ENCODE data around the gene RNF5.
"Not testable (repeated sequence)": the region's sequence is repeated elsewhere in the genome, so short reads cannot be mapped to it uniquely, and the experiment has no call there.

Gene RNF5

DNA sequence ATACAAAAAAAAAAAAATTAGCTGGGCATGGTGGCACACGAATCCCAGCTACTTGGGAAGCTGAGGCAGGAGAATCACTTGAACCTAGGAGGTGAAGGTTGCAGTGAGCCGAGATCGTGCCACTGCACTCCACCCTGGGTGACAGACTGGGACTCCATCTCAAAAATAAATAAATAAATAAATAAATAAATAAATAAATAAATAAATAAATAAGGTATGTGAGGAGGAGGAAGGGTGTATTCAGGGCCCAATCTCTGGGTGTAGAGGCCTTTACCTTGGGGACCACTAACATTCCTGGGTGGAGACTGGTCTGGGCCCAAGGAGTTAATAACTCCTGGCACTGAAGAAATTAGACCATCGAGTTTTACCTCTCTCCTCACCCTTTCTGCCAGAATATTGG is 33.2 kb downstream of the RNF5 start:
- DNase-seq, result not testable (repeated sequence)

DNA sequence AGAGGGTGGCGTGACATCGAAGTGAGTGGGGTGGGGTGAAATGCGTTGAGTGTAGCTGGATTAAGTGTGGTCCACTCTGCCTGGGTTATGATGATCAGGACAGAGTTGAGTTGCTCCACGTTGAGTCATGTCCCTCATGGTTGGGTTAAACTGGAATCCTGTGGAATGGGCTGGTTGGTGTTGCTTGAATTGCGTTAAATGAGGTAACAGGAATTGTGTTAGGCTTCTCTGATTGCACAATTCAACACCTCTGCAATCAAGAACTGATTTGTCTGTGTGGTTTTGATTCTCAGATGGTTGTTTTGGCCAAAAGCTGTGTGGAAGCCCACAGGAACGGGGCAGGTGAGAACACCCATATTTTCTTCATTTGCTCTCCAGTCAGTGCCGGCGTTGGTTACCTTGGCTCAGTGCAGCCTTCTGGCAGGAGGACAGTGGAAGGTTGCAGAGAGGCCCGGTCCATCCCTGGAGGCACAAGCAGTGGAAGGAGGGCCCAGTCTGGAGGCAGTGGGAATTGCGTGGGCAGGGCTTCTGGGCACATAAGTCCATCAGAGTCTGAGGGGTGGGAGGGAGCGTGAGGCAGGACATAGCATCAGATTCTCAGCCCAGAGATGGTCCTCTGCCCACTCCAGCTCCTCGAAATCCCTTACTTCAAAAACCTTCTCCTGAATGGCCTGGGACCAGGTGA is 34.0 kb downstream of the RNF5 start:
- no peak for DNase-seq

- DNase-seq, result no peak
These were observed 35.4 kb downstream of the RNF5 start for GRCh38 chr6:32213649-32214048.

GRCh38 chr6:32214126-32214525 is 35.9 kb downstream of the RNF5 start:
- DNase-seq, result no peak

DNA sequence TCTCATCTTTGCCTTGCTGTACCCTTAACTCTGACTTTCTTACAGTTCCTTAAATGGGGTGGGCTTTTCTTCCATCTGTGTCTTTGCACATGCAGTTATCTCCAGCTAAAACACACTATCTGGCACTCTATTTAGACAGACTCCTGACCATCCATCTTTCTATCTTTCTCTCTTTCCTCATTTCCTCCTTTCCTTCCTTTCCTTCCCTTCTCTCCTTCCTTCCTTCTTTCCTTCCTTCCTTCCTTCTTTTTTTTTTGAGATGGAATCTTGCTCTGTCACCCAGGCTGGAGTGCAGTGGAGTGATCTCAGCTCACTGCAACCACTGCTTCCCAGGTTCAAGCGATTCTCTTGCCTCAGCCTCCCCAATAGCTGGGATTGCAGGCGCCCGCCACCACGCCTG is 37.4 kb downstream of the RNF5 start:
- no peak for DNase-seq

GRCh38 chr6:32216285-32216684 is 38.1 kb downstream of the RNF5 start:
- DNase-seq, result no peak

- DNase-seq, result no peak
These were observed 38.8 kb downstream of the RNF5 start for GRCh38 chr6:32216998-32217397.

- DNase-seq, result no peak
These were observed 40.0 kb downstream of the RNF5 start for GRCh38 chr6:32218167-32218566.

DNA sequence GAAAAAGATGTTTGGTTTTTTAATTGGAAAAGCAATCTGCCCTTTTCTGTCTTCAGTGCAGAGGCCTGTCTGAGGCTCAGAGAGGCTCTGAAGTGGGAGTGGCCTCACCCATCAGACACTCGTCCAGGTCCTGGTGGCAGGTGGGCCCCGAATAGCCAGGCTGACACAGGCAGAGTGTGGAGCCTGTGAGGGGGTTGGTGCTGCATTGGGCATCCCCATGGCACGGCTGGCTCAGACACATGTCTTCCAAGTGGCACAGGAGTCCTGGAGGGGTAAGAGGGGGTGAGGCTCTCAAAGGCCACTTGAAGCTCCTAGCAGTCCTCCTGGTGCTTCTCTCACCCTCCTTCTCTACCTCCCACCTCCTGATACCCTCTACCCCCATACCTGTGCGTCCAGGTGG is 41.8 kb downstream of the RNF5 start:
- no peak for DNase-seq

- DNase-seq, result no peak
These were observed 44.4 kb downstream of the RNF5 start for GRCh38 chr6:32222333-32223230.

GRCh38 chr6:32223258-32224235 is 45.3 kb downstream of the RNF5 start, which contains the start of gene NOTCH4:
NOTCH4 (minus strand) TSS chr6:32224067; CDS start chr6:32223928, 139 bp downstream.
- no peak for DNase-seq

DNA sequence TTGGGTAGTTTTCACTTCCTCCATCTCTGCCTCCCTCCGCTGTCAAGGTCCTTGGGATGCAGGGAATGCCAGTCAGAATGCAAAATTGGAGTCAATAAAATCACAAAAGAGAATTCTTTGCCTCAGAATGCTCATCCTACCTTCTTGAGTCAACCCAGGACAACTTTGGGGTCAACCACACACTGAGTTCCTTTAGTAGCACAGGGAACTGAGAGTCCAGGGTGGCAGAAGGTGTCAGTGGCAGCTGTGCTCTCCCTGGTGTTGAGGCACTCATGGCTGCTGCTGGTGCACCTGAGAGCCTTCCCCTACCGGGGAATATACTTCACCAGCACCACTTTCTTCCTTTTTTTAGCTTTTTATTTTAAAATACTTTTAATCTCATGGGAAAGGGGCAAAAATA is 46.5 kb downstream of the RNF5 start:
- no peak for DNase-seq

DNA sequence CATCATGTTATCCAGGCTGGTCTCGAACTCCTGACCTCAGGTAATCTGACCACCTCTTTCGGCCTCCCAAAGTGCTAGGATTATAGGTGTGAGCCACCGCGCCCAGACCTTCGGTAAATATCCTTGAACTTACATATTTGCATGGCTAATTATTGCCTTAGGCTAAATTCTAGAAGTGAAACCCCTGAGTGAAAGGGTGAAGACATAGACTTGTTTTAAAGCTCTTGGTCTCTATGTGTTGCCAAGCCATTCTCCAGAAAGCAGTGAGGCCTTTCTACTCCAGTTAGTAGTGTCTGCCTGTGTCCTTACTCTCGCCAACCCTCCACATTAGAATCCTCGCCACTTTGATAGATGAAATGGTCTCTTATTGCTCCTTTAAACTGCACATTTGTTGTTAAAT is 48.2 kb downstream of the RNF5 start:
- DNase-seq, result no peak

All from suppressor macrophage treated with lipopolysaccharide for 4 hours (primary cell).